A673 (cell line): Measurements from ENCODE around the gene GSX1. TPM values are rescaled to one million over a fixed set of nuclear protein-coding genes. Genes with fewer than 3 reads are reported as not detected.

Source experiments
- BruUV-seq: library from RNA; stranded (reverse); fragments of 400-500 nt; replicated peaks from 2 replicates; lab custom pipeline; 2021; lab: Mats Ljungman, UMichigan
- CTCF ChIA-PET: fragments of 300-600 bp; sonication (Branson Sonifier 250); formaldehyde crosslinking; loops from one replicate; lab custom pipeline; 2022; ENCODE audit warnings: antibody characterized with exemption; lab: Charles Lee
- POLR2A ChIA-PET: fragments of 300-600 bp; sonication (Branson Sonifier 250); formaldehyde crosslinking; loops from one replicate; lab custom pipeline; 2022; ENCODE audit warnings: antibody characterized with exemption; ENCODE audit not compliant: low non-redundant PET; lab: Charles Lee
- DNase-seq: peaks from one replicate; pipeline ENCODE4 v3.0.0-alpha.2; 2015; ENCODE audit warnings: low spot score
- H3K27ac ChIP-seq: fragments of 200-600 bp; sonication (generic); 2 replicates; pipeline ENCODE4 v1.5.1; 2016; ENCODE audit warnings: mixed run types, low read depth, mild to moderate bottlenecking, mixed read lengths, antibody characterized with exemption, low read length; ENCODE audit not compliant: poor library complexity, severe bottlenecking
- H3K27me3 ChIP-seq: fragments of 200-600 bp; sonication (generic); replicated peaks from 2 replicates; pipeline ENCODE4 v1.6.1; 2017; ENCODE audit warnings: mixed run types, low read depth, mild to moderate bottlenecking, mixed read lengths, antibody characterized with exemption, low read length; ENCODE audit not compliant: insufficient read depth, poor library complexity
- H3K36me3 ChIP-seq: fragments of 200-600 bp; sonication (generic); 2 replicates; pipeline ENCODE4 v1.6.1; 2016; ENCODE audit warnings: mixed run types, mild to moderate bottlenecking, mixed read lengths, antibody characterized with exemption, low read length; ENCODE audit not compliant: insufficient read depth, poor library complexity, severe bottlenecking
- H3K4me1 ChIP-seq: fragments of 200-600 bp; sonication (generic); 2 replicates; pipeline ENCODE4 v1.6.1; 2017; ENCODE audit warnings: mixed run types, mild to moderate bottlenecking, mixed read lengths, antibody characterized with exemption, low read length; ENCODE audit not compliant: insufficient read depth, poor library complexity, severe bottlenecking
- H3K4me3 ChIP-seq: fragments of 200-600 bp; sonication (generic); 2 replicates; pipeline ENCODE4 v1.5.1; 2016; ENCODE audit warnings: low read depth, mixed run types, mild to moderate bottlenecking, mixed read lengths, low read length; ENCODE audit not compliant: poor library complexity, severe bottlenecking
- H3K9me3 ChIP-seq: fragments of 200-600 bp; sonication (generic); 2 replicates; pipeline ENCODE4 v1.6.1; 2016; ENCODE audit warnings: mixed run types, low read depth, mild to moderate bottlenecking, mixed read lengths, antibody characterized with exemption, low read length; ENCODE audit not compliant: poor library complexity, severe bottlenecking
- EZH2 ChIP-seq: fragments of 200-600 bp; sonication (generic); IDR thresholded peaks from 2 replicates; pipeline ENCODE4 v1.6.1; 2017; ENCODE audit warnings: borderline replicate concordance, low read depth, mild to moderate bottlenecking, mixed read lengths, antibody characterized with exemption, low read length; ENCODE audit not compliant: poor library complexity, severe bottlenecking
- intact Hi-C: fragments of 100-400 bp; cut with micrococcal nuclease; formaldehyde crosslinking; loops from one replicate; pipeline ENCODE4 v1.10.0; 2022; ENCODE audit not compliant: unreplicated experiment
- total RNA-seq: library from RNA; stranded (reverse); gene quantifications from 2 replicates; pipeline ENCODE4 v1.2.3, GENCODE V29; 2021
- TF ChIP-seq, protein P1 (sequence below): fragments of 300-800, 200-600 bp; sonication (generic); conservative IDR thresholded peaks from 2 replicates; pipeline ENCODE4 v1.5.1; 2017; ENCODE audit warnings: low read depth, mild to moderate bottlenecking, antibody characterized with exemption, low read length, moderate library complexity, mixed read lengths

Gene GSX1
- total RNA-seq, 1 experiment from 2014 or later, result not detected

DNA sequence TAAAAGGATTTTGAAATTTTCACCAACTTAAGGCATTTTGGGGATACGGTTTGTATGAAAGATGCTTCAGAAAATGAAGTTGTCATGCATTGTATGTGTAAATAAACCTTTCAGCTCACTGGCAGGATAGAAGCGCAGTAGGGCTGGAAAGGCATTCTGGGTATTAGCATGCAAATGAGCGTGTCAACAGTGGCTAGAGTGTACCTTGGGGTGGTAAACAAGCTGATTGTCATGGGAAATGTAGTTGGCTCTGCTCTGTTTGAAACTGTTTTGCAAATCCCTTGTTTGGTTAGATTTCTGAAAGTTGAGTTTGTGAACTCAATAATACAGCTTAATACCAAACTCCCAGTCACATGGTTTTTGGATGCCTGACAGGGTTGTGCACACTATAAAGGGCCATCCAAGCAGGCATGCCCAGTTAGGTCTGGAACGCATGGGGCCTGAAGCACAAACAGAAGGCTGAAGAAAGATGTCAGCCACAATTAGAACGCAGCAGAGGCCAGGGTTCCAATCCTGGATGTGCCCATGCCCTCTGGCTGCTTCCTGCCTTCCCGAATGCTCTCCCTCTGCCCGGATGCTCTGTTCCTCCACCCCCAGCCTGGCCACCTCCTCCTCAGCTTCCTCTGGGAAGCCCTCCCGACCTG lies 14.6 kb downstream of the GSX1 start:
- no peaks in the 10 kb centered on the region for H3K4me1 ChIP-seq
- BruUV-seq, result no TSS peak
- ChIA-PET POLR2A (no interaction called here), CTCF (no interaction called here)
- no peaks in the 10 kb centered on the region for H3K36me3 ChIP-seq
- TF ChIP-seq, protein P1, sequence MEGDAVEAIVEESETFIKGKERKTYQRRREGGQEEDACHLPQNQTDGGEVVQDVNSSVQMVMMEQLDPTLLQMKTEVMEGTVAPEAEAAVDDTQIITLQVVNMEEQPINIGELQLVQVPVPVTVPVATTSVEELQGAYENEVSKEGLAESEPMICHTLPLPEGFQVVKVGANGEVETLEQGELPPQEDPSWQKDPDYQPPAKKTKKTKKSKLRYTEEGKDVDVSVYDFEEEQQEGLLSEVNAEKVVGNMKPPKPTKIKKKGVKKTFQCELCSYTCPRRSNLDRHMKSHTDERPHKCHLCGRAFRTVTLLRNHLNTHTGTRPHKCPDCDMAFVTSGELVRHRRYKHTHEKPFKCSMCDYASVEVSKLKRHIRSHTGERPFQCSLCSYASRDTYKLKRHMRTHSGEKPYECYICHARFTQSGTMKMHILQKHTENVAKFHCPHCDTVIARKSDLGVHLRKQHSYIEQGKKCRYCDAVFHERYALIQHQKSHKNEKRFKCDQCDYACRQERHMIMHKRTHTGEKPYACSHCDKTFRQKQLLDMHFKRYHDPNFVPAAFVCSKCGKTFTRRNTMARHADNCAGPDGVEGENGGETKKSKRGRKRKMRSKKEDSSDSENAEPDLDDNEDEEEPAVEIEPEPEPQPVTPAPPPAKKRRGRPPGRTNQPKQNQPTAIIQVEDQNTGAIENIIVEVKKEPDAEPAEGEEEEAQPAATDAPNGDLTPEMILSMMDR, result no peak
- no peak for TF ChIP-seq EZH2
- H3K4me3 ChIP-seq, result no peak overlapping the region
- H3K27me3 ChIP-seq, result peaks cover 85% of the 10 kb centered on the region
- DNase-seq, result no peak
- no peak overlapping the region for H3K27ac ChIP-seq
- intact Hi-C loops, result no loop called here
- H3K9me3 ChIP-seq, result no peaks in the 10 kb centered on the region

DNA sequence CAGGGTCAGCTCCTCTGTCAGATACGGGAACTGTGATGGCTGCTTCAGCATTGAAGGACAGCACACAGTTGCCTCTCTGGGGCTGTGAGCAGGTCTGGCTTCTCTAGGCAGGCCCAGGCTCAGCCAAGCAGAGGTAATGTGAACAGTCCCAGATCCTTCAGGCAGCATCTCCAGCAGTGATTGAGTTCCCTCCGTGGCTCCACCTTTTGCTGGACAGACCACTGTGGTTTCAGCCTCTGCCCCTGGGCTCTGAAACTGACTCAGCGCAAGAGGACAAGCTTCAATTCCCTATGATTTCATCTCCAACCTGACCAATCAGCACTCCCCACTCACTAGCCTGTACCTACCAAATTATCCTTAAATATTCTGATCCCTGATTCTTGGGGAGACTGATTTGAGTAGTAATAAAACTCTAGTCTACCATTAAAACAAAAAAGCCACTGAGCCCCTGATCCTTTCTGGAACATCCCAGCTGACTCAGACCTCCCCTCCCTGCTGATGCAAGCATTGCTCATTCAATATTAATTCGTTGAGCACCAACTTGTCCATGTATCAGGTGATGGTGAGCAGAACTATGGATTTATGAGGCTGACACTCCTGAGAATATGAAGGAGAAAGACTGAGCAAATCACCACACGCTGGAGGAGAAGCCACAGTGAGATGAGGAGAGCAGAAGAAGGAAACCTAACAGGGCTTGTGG lies 16.7 kb downstream of the GSX1 start:
- H3K36me3 ChIP-seq, result no peaks in the 10 kb centered on the region
- intact Hi-C loops, result no loop called here
- H3K27me3 ChIP-seq, result peaks cover 77% of the 10 kb centered on the region
- no peak for TF ChIP-seq EZH2
- BruUV-seq, result no TSS peak
- H3K4me1 ChIP-seq, result no peaks in the 10 kb centered on the region
- H3K27ac ChIP-seq, result no peak overlapping the region
- no peak overlapping the region for H3K4me3 ChIP-seq
- CTCF ChIA-PET, result no interaction called here
- POLR2A ChIA-PET, result no interaction called here
- no peaks in the 10 kb centered on the region for H3K9me3 ChIP-seq
- no peak for DNase-seq

DNA sequence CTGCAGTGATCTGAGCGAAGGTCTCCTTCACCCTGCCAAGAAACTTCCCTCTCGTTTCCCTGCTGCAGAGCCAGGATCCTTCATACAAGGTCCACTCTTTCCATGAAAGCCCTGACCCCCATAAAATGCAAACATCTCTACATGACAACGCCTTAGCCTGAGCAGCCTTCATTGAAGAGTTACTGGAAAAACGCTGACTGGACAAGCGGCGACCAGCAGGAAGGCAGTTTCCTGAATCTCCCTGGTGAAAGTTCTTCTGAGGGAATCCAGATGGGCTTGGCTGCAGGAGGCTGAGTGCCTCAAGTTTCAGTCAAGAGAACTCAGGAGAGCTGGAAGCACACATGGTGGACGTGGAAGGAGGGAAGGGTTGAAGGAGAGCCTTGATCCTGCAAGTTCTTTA lies 17.7 kb downstream of the GSX1 start:
- no peak for TF ChIP-seq EZH2
- TF ChIP-seq, protein P1, result no peak
- CTCF ChIA-PET, result interaction anchor here (0.6 kb wide), 1 partner anchor 666 kb away, joined by 4 read pairs; no protein-coding TSS in a partner anchor
- no peaks in the 10 kb centered on the region for H3K36me3 ChIP-seq
- H3K9me3 ChIP-seq, result no peaks in the 10 kb centered on the region
- no peak for DNase-seq
- no TSS peak for BruUV-seq
- no peaks in the 10 kb centered on the region for H3K4me1 ChIP-seq
- H3K4me3 ChIP-seq, result no peak overlapping the region
- H3K27ac ChIP-seq, result no peak overlapping the region
- intact Hi-C loops, result no loop called here
- peaks cover 75% of the 10 kb centered on the region for H3K27me3 ChIP-seq
- POLR2A ChIA-PET, result no interaction called here
